Endodermal cell (in vitro differentiated cells): ENCODE data around the gene MED1. TPM values are rescaled to one million over a fixed set of nuclear protein-coding genes. Genes with fewer than 3 reads are reported as not detected.

Experiments
- DNase-seq: peaks from one replicate; pipeline ENCODE4 v3.0.0-alpha.2; 2017
- H3K27ac ChIP-seq: 2 replicates; pipeline ENCODE4 v1.5.1; 2013; ENCODE audit warnings: mild to moderate bottlenecking, low read depth, low read length, moderate library complexity
- H3K27me3 ChIP-seq: 2 replicates; pipeline ENCODE4 v1.6.1; 2013; ENCODE audit warnings: mild to moderate bottlenecking, low read length, moderate library complexity; ENCODE audit not compliant: insufficient read depth, control insufficient read depth, poor library complexity, severe bottlenecking
- H3K36me3 ChIP-seq: 2 replicates; pipeline ENCODE4 v1.7.0; 2013; ENCODE audit warnings: mild to moderate bottlenecking, low read length, moderate library complexity; ENCODE audit not compliant: control insufficient read depth, insufficient read depth
- H3K4me1 ChIP-seq: one replicate; pipeline ENCODE4 v1.7.0; 2013; ENCODE audit warnings: low read length; ENCODE audit not compliant: control insufficient read depth, insufficient read depth
- H3K4me3 ChIP-seq: 2 replicates; pipeline ENCODE4 v1.5.1; 2013; ENCODE audit warnings: mild to moderate bottlenecking, low read length, moderate library complexity
- H3K9ac ChIP-seq: 2 replicates; pipeline ENCODE4 v1.6.1; 2013; ENCODE audit warnings: mild to moderate bottlenecking, low read length, moderate library complexity; ENCODE audit not compliant: poor library complexity, severe bottlenecking; ENCODE audit errors: extremely low read depth
- H3K9me3 ChIP-seq: 2 replicates; pipeline ENCODE4 v1.6.1; 2013; ENCODE audit warnings: mild to moderate bottlenecking, low read length, moderate library complexity; ENCODE audit not compliant: control insufficient read depth
- H3K27ac Mint-ChIP-seq: 2 replicates; pipeline ENCODE4 v1.8.0; 2020; ENCODE audit warnings: mixed read lengths
- H3K27me3 Mint-ChIP-seq: 2 replicates; pipeline ENCODE4 v1.8.0; 2021; ENCODE audit warnings: mild to moderate bottlenecking, mixed read lengths; ENCODE audit not compliant: insufficient read depth
- H3K36me3 Mint-ChIP-seq: 2 replicates; pipeline ENCODE4 v1.8.0; 2020; ENCODE audit warnings: low read depth, mixed read lengths
- H3K4me1 Mint-ChIP-seq: 2 replicates; pipeline ENCODE4 v1.8.0; 2020; ENCODE audit warnings: mixed read lengths
- H3K4me3 Mint-ChIP-seq: 2 replicates; pipeline ENCODE4 v1.8.0; 2020; ENCODE audit warnings: mild to moderate bottlenecking, moderate library complexity, mixed read lengths
- H3K9me3 Mint-ChIP-seq: 2 replicates; pipeline ENCODE4 v1.8.0; 2020; ENCODE audit warnings: mild to moderate bottlenecking, mixed read lengths
- WGBS, 2 experiments: methylation state at CpG; one replicate each; pipeline versions ENCODE4 v1.1.5 to v1.1.7; 2013; ENCODE audit warnings: missing lambda C conversion rate in 2 of 2, mixed read lengths in 1 of 2; ENCODE audit not compliant: insufficient coverage in 1 of 2, insufficient read length in 1 of 2; 5-methylcytosine and 5-hydroxymethylcytosine counted together
- total RNA-seq, 2 donors: library from RNA; stranded (reverse); fragmentation: NEBNext Ultra II Directional in 1 of 2; extraction: Animal tissue kit (Norgen Biotek cat#: 25700) in 1 of 2; gene quantifications; 2 replicates in 1 of 2; 3 replicates in 1 of 2; pipeline ENCODE4 v1.2.1, GENCODE V29; 2021
- TF ChIP-seq, protein P1 (sequence below): fragments of 200-600 bp; sonication (generic); conservative IDR thresholded peaks from 2 replicates; pipeline ENCODE4 v1.5.0; 2021; ENCODE audit warnings: antibody characterized with exemption, mild to moderate bottlenecking

Gene MED1
- total RNA-seq, 2 donors from 2014 or later: 56.1 to 57.5 TPM

DNA sequence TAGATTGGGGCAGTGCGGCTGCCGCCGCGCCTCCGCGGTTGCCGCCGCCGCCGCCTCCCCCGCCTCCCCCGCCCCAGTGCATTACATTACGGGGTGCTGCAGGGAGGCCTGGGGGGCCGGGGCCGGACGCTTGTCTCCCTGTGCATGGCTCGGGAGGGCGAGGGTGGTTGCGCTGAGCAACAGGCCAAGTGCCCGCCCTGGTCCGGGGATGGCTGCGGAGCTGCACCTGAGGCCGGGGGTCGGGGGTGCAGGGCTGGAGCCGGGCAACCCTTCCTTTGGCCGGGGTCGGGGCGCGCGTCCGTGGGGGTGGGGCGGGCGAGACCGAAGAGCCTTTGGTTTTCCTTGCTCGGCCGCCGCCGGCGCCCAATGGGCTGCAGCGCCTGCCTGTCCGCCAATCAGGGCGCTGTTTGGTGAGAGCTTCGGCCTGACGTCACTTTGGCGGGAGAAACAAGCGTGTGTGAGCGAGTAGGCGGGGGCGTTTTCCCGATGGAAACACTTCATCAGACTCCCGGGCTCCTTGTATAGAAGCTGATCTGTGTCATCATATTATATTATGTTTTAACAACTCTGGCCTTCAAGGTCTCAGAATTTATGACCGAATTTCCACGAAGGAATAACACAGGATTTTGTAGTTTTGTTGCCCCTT lies 48.7 kb downstream of the MED1 start:
- Mint-ChIP-seq H3K36me3 (peaks cover 3% of the 10 kb centered on the region), H3K27me3 (no peaks in the 10 kb centered on the region), H3K9me3 (no peaks in the 10 kb centered on the region), H3K27ac (peak overlapping the region; percentile 97), H3K4me1 (peaks cover 8% of the 10 kb centered on the region), H3K4me3 (peak overlapping the region; percentile 78)
- Histone ChIP-seq H3K27ac (peak overlapping the region; percentile 80), H3K36me3 (peaks cover 15% of the 10 kb centered on the region), H3K4me1 (peaks cover 5% of the 10 kb centered on the region), H3K9ac (peak overlapping the region; percentile 87), H3K9me3 (no peaks in the 10 kb centered on the region), H3K27me3 (no peaks in the 10 kb centered on the region), H3K4me3 (peak overlapping the region; percentile 93)
- 0% methylated on average over 20 to 53 of the region's 53 CpGs for WGBS, 2 experiments
- peak; percentile 99 for DNase-seq
- TF ChIP-seq, protein P1, sequence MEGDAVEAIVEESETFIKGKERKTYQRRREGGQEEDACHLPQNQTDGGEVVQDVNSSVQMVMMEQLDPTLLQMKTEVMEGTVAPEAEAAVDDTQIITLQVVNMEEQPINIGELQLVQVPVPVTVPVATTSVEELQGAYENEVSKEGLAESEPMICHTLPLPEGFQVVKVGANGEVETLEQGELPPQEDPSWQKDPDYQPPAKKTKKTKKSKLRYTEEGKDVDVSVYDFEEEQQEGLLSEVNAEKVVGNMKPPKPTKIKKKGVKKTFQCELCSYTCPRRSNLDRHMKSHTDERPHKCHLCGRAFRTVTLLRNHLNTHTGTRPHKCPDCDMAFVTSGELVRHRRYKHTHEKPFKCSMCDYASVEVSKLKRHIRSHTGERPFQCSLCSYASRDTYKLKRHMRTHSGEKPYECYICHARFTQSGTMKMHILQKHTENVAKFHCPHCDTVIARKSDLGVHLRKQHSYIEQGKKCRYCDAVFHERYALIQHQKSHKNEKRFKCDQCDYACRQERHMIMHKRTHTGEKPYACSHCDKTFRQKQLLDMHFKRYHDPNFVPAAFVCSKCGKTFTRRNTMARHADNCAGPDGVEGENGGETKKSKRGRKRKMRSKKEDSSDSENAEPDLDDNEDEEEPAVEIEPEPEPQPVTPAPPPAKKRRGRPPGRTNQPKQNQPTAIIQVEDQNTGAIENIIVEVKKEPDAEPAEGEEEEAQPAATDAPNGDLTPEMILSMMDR: no peak

DNA sequence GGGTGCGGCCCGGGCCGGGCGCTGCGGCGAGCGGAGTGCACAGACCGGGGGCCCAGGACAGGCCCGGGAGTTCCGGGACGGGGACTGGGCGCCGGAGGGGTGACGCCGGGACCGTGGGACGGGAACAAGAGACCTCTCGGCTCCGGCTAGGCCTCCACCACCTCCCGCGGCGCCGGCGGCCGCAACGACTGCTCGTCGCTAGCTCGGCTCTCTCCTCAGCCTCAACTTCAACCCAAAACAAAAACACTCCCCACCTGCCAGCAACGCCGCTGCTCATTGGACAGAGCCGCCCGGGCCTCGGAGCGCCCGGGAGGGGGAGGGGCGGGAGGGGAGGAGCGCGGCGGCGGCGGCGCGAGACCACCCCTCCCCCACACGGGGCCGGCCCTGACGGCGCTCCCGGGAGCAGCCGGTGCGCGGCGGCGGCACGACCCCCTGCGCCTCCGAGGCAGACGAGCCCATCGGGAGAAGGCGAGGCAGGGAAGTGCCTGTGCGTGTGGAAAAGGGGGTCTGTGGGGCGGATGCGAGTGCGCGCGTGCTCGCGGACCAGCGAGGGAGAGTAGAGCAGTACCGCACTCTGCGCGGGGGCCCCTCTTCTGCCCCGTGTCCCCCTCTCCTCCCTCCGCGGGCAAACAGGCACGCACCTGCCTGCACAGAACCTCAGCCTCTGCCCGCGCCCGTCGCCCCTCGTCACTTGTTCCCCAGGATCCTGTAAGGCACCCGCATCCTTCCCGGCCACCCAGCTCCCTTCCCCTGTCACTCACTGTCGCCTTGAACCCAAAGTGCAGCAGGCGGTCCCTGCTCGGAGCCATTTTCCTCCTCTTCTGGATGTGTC lies 49.4 kb downstream of the MED1 start, which contains the start of gene FBXL20:
TSS of gene FBXL20 (minus strand) at position 215 of the 832 bp plus-strand sequence. CDS start 224 bp downstream, outside the sequence.
- peak within 1 kb of the TSS; percentile 97 for H3K27ac Mint-ChIP-seq
- Histone ChIP-seq H3K27ac (peak within 1 kb of the TSS; percentile 83), H3K9ac (peak within 1 kb of the TSS; percentile 87), H3K4me3 (peak within 1 kb of the TSS; percentile 93), H3K4me1 (peaks cover 5% of the 10 kb centered on the region), H3K36me3 (peaks cover 9% of the 10 kb centered on the region), H3K27me3 (no peaks in the 10 kb centered on the region), H3K9me3 (no peaks in the 10 kb centered on the region)
- TF ChIP-seq, protein P1: no peak
- peaks cover 8% of the 10 kb centered on the region for H3K4me1 Mint-ChIP-seq
- WGBS, 2 experiments: 0% methylated on average over 10 to 78 of the region's 86 CpGs
- H3K27me3 Mint-ChIP-seq: no peaks in the 10 kb centered on the region
- peak; percentile 99 for DNase-seq
- peak within 1 kb of the TSS; percentile 78 for H3K4me3 Mint-ChIP-seq
- H3K9me3 Mint-ChIP-seq: no peaks in the 10 kb centered on the region
- peaks cover 4% of the 10 kb centered on the region for H3K36me3 Mint-ChIP-seq

DNA sequence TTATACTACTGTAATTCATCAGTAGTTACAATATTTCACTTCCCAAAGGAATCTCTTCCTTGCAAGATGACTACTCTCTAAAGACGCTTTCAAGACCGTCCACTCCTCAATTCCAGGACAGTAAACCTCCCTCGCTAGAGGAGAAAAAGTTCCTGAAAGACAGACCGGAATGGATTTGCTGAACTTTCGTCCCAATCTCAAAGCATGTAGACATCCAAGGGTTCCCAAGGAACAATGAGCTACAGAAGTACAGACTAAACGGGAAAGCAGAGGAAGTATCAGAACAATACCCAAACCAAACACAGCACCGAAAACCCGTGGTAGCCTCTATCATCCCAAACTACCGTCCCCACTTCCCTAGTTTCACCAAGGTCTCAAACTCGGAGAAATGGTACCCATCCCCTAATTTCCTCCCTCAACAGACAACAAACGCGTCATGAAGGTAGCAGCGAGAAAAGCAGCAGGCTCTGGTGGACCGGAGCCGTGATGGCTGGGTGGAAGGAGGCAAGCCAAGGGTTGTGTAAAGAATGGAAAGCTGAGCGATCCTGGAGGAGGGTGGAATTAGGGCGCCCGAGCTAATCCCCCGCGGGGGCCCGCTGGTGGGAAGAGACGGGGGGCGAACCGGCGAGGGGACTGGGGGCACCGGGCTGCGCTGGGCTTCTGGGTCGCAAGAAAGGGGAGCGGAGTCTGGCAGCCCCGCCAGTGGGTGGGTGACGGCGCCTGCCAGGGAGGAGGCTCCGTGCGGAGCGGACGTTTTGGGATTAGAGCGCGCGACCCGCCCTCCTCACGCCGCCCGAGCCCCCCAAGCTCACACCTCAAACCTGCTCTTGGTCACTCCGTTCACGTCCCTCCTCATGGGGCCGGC lies 50.3 kb downstream of the MED1 start:
- H3K9ac ChIP-seq: peak overlapping the region; percentile 87
- no peaks in the 10 kb centered on the region for H3K9me3 ChIP-seq
- DNase-seq: no peak
- WGBS, 2 experiments: 3 to 6% methylated on average over 19 to 46 of the region's 46 CpGs
- Mint-ChIP-seq H3K27me3 (no peaks in the 10 kb centered on the region), H3K36me3 (peaks cover 4% of the 10 kb centered on the region), H3K4me3 (peak overlapping the region; percentile 78), H3K9me3 (no peaks in the 10 kb centered on the region), H3K4me1 (peaks cover 8% of the 10 kb centered on the region), H3K27ac (peak overlapping the region; percentile 86)
- peak overlapping the region; percentile 83 for H3K27ac ChIP-seq
- peaks cover 2% of the 10 kb centered on the region for H3K36me3 ChIP-seq
- TF ChIP-seq, protein P1: no peak
- peaks cover 5% of the 10 kb centered on the region for H3K4me1 ChIP-seq
- H3K4me3 ChIP-seq: peak overlapping the region; percentile 93
- H3K27me3 ChIP-seq: no peaks in the 10 kb centered on the region
